Smooth muscle cell (in vitro differentiated cells): ENCODE data around the gene CHERP. TPM values are rescaled to one million over a fixed set of nuclear protein-coding genes. Genes with fewer than 3 reads are reported as not detected.

Source experiments
- DNase-seq: peaks from one replicate; lab custom pipeline; 2025; ENCODE audit not compliant: unreplicated experiment; lab: John Stamatoyannopoulos, UW
- H2AFZ ChIP-seq: fragments of 200-600 bp; sonication (generic); 2 replicates; pipeline ENCODE4 v1.6.0; 2016; ENCODE audit warnings: antibody characterized with exemption, low read depth, mild to moderate bottlenecking
- H3F3A ChIP-seq: fragments of 200-600 bp; sonication (generic); 2 replicates; pipeline ENCODE4 v1.6.0; 2017; ENCODE audit warnings: antibody characterized with exemption, low read depth
- H3K27ac ChIP-seq: fragments of 200-600 bp; sonication (generic); 2 replicates; pipeline ENCODE4 v1.5.1; 2016; ENCODE audit warnings: low read depth, mild to moderate bottlenecking
- H3K27me3 ChIP-seq: fragments of 200-600 bp; sonication (generic); 2 replicates; pipeline ENCODE4 v1.6.1; 2016; ENCODE audit warnings: low read depth, mild to moderate bottlenecking
- H3K36me3 ChIP-seq: fragments of 200-600 bp; sonication (generic); 2 replicates; pipeline ENCODE4 v1.5.1; 2016; ENCODE audit warnings: low read depth
- H3K4me1 ChIP-seq: fragments of 200-600 bp; sonication (generic); 2 replicates; pipeline ENCODE4 v1.5.1; 2016; ENCODE audit warnings: low read depth
- H3K4me2 ChIP-seq: fragments of 200-600 bp; sonication (generic); 2 replicates; pipeline ENCODE4 v1.6.0; 2016; ENCODE audit warnings: mild to moderate bottlenecking
- H3K4me3 ChIP-seq: fragments of 200-600 bp; sonication (generic); 2 replicates; pipeline ENCODE4 v1.5.1; 2016; ENCODE audit warnings: mild to moderate bottlenecking
- H3K79me2 ChIP-seq: fragments of 200-600 bp; sonication (generic); 2 replicates; pipeline ENCODE4 v1.6.0; 2016; ENCODE audit warnings: low read depth, mild to moderate bottlenecking
- H3K9ac ChIP-seq: fragments of 200-600 bp; sonication (generic); 2 replicates; pipeline ENCODE4 v1.6.0; 2016; ENCODE audit warnings: low read depth
- H3K9me3 ChIP-seq: fragments of 200-600 bp; sonication (generic); replicated peaks from 2 replicates; pipeline ENCODE4 v1.5.1; 2016; ENCODE audit warnings: low read depth
- H4K20me1 ChIP-seq: fragments of 200-600 bp; sonication (generic); 2 replicates; pipeline ENCODE4 v1.6.0; 2016; ENCODE audit warnings: low read depth
- WGBS: methylation state at CpG from one replicate; pipeline ENCODE4 v1.1.7; 2016; ENCODE audit warnings: low lambda C conversion rate; 5-methylcytosine and 5-hydroxymethylcytosine counted together
- polyA plus RNA-seq: library from polyadenylated mRNA; unstranded; fragments of >200 nt; fragmentation: Nextera tagmentation; extraction: Ambion mirVana; gene quantifications from 2 replicates; pipeline ENCODE4 v1.2.1, GENCODE V29; 2016
- total RNA-seq: library from RNA; depleted of rRNA; stranded (reverse); fragments of >200 nt; gene quantifications from 2 replicates; pipeline ENCODE4 v1.2.3, GENCODE V29; 2014
- TF ChIP-seq, protein P1 (sequence below): fragments of 200-600 bp; sonication (generic); IDR thresholded peaks from 2 replicates; pipeline ENCODE4 v1.5.1; 2017; ENCODE audit warnings: borderline replicate concordance, mild to moderate bottlenecking, antibody characterized with exemption; ENCODE audit not compliant: insufficient read depth, poor library complexity, severe bottlenecking

CHERP gene
- total and polyA plus RNA-seq, 2 experiments from 2014 or later = 9.5 to 29.2 TPM

DNA sequence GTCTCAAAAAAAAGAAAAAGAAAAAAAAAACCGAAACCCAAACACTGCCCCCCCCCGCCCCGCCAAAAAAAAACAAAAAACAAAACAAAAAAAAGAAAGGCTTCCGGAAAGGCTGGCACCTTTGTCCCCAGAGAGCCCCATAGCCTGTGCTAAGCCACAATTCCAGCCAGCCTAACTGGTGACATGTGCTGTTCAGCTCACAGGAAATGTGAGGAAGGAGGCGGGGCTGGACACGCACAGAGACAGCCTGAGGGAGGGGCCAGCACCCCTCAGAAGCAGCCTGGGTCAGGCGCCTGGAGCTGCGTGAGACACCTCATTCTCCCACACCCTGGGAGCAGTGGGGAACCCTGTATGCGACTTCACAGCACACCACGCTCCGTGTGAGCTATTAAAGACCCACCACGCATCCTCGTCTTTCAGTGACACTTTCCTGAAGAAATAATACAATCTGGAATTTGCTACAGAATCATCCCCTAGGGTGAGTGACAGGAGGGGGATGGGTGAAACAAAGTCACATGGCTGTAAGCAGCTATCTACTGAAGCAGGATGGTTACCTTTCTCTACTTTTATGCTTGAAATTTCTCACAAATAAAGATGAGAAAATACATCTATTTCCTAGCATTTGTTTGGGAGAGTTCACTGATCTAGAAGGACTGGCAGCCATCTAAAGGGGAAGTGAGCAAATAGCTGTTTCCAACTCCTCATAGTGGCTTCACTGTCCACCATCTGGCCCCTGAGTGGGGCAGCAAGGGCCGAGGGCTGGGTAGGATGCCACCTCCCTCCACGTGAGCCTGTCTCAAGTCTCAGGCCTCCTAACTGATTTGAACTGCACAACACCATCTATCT is 42.2 kb upstream of the CHERP start:
- peak; percentile 44 for DNase-seq
- Histone ChIP-seq H3K9ac (no peak overlapping the region), H2AFZ (no peak overlapping the region), H3F3A (peaks cover 11% of the 10 kb centered on the region), H3K27me3 (no peaks in the 10 kb centered on the region), H3K79me2 (peaks cover 95% of the 10 kb centered on the region), H3K36me3 (no peaks in the 10 kb centered on the region), H3K27ac (peak overlapping the region; percentile 69), H3K4me3 (no peak overlapping the region), H3K4me1 (peaks cover 33% of the 10 kb centered on the region), H4K20me1 (peaks cover 100% of the 10 kb centered on the region), H3K4me2 (peak overlapping the region; percentile 72), H3K9me3 (no peaks in the 10 kb centered on the region)
- 21% methylated on average over 15 of the region's 15 CpGs for WGBS
- TF ChIP-seq, protein P1, sequence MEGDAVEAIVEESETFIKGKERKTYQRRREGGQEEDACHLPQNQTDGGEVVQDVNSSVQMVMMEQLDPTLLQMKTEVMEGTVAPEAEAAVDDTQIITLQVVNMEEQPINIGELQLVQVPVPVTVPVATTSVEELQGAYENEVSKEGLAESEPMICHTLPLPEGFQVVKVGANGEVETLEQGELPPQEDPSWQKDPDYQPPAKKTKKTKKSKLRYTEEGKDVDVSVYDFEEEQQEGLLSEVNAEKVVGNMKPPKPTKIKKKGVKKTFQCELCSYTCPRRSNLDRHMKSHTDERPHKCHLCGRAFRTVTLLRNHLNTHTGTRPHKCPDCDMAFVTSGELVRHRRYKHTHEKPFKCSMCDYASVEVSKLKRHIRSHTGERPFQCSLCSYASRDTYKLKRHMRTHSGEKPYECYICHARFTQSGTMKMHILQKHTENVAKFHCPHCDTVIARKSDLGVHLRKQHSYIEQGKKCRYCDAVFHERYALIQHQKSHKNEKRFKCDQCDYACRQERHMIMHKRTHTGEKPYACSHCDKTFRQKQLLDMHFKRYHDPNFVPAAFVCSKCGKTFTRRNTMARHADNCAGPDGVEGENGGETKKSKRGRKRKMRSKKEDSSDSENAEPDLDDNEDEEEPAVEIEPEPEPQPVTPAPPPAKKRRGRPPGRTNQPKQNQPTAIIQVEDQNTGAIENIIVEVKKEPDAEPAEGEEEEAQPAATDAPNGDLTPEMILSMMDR = no peak

DNA sequence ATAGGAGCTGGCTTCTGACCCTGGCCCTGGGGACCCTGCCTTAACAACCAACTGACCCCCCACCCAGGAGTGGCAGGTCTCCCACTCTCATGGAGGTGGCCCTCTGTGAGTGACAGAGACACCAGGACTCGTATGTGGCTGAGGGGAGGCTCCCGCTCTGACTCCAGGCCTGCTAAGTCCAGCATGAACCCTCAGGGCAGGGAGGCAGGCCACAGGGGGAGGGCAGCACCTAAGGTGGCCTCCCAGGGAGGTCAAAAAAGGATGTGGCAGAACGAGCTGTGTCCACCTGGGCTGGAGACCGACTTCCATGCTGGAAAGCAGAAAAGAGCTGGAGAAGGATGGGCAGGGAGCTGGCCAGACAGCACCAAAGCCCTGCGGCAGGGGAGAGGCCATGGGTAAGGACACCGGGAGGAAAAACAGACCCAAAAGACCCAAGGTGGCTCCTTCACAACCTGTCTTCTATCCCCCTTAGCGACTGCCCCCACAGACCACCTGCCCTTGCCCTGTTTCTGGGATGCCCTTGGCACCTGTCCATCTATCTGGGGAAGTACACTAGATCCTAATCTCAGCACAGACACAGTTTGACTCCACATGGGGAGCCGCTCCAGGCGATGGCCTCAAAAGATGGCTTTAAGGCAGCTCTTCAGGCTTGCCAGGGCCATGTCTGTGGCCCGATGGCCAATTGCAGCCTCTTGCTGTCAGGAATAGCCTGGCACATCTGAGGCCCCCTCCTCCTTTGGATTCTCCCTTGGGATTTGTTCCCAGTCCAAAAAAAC is 40.4 kb upstream of the CHERP start:
- WGBS = 94% methylated on average over 10 of the region's 10 CpGs
- H3F3A ChIP-seq = peaks cover 11% of the 10 kb centered on the region
- H3K36me3 ChIP-seq = no peaks in the 10 kb centered on the region
- H3K4me1 ChIP-seq = peaks cover 25% of the 10 kb centered on the region
- TF ChIP-seq, protein P1 = no peak
- no peak overlapping the region for H3K4me3 ChIP-seq
- peak overlapping the region; percentile 40 for H3K27ac ChIP-seq
- no peaks in the 10 kb centered on the region for H3K27me3 ChIP-seq
- H3K4me2 ChIP-seq = no peak overlapping the region
- peaks cover 100% of the 10 kb centered on the region for H4K20me1 ChIP-seq
- no peak for DNase-seq
- no peak overlapping the region for H2AFZ ChIP-seq
- H3K9ac ChIP-seq = no peak overlapping the region
- H3K79me2 ChIP-seq = peaks cover 91% of the 10 kb centered on the region
- no peaks in the 10 kb centered on the region for H3K9me3 ChIP-seq

DNA sequence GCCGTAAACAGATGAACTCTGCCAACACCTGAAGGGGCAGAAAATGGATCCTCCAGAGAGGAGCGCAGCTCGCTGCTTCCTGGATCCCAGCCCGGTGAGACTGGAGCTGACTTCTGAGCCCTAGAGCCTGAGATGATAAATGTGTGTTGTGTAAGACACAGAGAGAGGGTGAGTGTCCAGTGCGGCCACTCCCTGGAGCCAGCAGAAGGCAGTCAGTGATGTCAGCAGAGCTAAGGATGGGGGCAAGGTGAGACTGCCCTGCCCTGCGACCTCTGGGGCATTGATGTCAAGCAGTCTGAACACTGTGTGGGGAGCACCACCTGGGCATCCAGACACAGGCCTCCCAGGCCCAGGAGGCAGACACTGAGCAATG is 39.7 kb upstream of the CHERP start:
- Histone ChIP-seq H3K4me3 (no peak overlapping the region), H3K79me2 (peaks cover 91% of the 10 kb centered on the region), H3K9me3 (no peaks in the 10 kb centered on the region), H2AFZ (no peak overlapping the region), H3K4me1 (peaks cover 18% of the 10 kb centered on the region), H3F3A (peaks cover 7% of the 10 kb centered on the region), H4K20me1 (peaks cover 100% of the 10 kb centered on the region), H3K27me3 (no peaks in the 10 kb centered on the region), H3K36me3 (no peaks in the 10 kb centered on the region), H3K27ac (peak overlapping the region; percentile 40), H3K4me2 (no peak overlapping the region), H3K9ac (no peak overlapping the region)
- DNase-seq = no peak
- TF ChIP-seq, protein P1 = no peak
- 94% methylated on average over 6 of the region's 6 CpGs for WGBS
